Measurements from ENCODE around the gene LGALS4. TPM values are rescaled to one million over a fixed set of nuclear protein-coding genes. Genes with fewer than 3 reads are reported as not detected.
"Not testable (repeated sequence)": the region's sequence is repeated elsewhere in the genome, so short reads cannot be mapped to it uniquely, and the experiment has no call there.

LGALS4 gene
- polyA plus RNA-seq, 1 of the 3 experiments (the other 2 are of a cell fraction): 0.21 TPM

- CTCF ChIA-PET: no interaction called here
Observed at GRCh38 chr19:38800577-38801347, 12.0 kb downstream of the LGALS4 start.

DNA sequence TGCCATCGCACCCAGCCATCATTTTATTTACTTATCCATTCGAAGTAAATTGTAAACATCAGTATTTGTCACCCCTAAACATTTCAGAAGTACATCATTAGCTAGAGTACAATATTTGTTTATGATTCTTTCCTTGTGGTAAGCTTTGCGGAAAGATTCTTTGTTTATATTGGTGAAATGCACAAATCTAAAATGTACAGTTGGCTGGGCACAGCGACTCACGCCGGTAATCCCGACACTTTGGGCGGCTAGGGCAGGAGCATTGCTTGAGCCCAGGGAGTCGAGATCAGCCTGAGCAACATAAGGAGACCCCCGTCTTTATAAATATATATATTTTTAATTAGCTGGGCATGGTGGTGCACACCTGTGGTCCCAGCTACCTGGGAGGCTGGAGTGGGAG is 13.6 kb downstream of the LGALS4 start:
- H3K9me3 ChIP-seq: no peaks in the 10 kb centered on the region
- no peak overlapping the region for H3K4me3 ChIP-seq (ENCODE audit: low read depth in 2 of 2, low read length in 1 of 2)
- H3F3A ChIP-seq (replicated peaks; ENCODE audit: insufficient read depth): no peaks in the 10 kb centered on the region
- no peaks in the 10 kb centered on the region for H4K20me1 ChIP-seq (ENCODE audit: insufficient read depth)
- TF ChIP-seq CHD2 (IDR thresholded peaks at IDR 0.05; ENCODE audit: low read length, partially characterized antibody): no peak
- no peak for TF ChIP-seq SMC3 (IDR thresholded peaks at IDR 0.05; ENCODE audit: low read depth, low read length)
- TF ChIP-seq, protein P1, sequence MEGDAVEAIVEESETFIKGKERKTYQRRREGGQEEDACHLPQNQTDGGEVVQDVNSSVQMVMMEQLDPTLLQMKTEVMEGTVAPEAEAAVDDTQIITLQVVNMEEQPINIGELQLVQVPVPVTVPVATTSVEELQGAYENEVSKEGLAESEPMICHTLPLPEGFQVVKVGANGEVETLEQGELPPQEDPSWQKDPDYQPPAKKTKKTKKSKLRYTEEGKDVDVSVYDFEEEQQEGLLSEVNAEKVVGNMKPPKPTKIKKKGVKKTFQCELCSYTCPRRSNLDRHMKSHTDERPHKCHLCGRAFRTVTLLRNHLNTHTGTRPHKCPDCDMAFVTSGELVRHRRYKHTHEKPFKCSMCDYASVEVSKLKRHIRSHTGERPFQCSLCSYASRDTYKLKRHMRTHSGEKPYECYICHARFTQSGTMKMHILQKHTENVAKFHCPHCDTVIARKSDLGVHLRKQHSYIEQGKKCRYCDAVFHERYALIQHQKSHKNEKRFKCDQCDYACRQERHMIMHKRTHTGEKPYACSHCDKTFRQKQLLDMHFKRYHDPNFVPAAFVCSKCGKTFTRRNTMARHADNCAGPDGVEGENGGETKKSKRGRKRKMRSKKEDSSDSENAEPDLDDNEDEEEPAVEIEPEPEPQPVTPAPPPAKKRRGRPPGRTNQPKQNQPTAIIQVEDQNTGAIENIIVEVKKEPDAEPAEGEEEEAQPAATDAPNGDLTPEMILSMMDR (IDR thresholded peaks at IDR 0.05): no peak
- no peak for TF ChIP-seq FOXM1 (IDR thresholded peaks at IDR 0.05; ENCODE audit: low read depth)
- TF ChIP-seq NRF1 (IDR thresholded peaks at IDR 0.05; ENCODE audit: low read depth, low read length): no peak
- no peak for TF ChIP-seq TEAD4 (IDR thresholded peaks at IDR 0.05; ENCODE audit: borderline replicate concordance, insufficient read depth)
- no peak for TF ChIP-seq YY1 (IDR thresholded peaks at IDR 0.05; ENCODE audit: low read depth)
- no peak for TF ChIP-seq MXI1 (IDR thresholded peaks at IDR 0.05; ENCODE audit: low read depth, low read length)
- TF ChIP-seq POLR2AphosphoS5 (IDR thresholded peaks at IDR 0.05; ENCODE audit: low read depth, low read length): no peak
- TF ChIP-seq MAX (IDR thresholded peaks at IDR 0.05; ENCODE audit: low read depth): no peak
- TF ChIP-seq, protein P2, sequence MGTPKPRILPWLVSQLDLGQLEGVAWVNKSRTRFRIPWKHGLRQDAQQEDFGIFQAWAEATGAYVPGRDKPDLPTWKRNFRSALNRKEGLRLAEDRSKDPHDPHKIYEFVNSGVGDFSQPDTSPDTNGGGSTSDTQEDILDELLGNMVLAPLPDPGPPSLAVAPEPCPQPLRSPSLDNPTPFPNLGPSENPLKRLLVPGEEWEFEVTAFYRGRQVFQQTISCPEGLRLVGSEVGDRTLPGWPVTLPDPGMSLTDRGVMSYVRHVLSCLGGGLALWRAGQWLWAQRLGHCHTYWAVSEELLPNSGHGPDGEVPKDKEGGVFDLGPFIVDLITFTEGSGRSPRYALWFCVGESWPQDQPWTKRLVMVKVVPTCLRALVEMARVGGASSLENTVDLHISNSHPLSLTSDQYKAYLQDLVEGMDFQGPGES (IDR thresholded peaks at IDR 0.05; ENCODE audit: low read depth, low read length): no peak
- no peak for TF ChIP-seq USF2 (IDR thresholded peaks at IDR 0.05; ENCODE audit: borderline replicate concordance, low read depth, low read length)
- no peaks in the 10 kb centered on the region for H3K4me1 ChIP-seq (ENCODE audit: control insufficient read depth in 1 of 2, insufficient read depth in 2 of 2, low read depth in 1 of 2, low read length in 1 of 2)
- DNase-seq: no peak
- no peak overlapping the region for H3K4me2 ChIP-seq
- H3K9me2 ChIP-seq: no peaks in the 10 kb centered on the region
- H3K36me3 ChIP-seq (replicated peaks in 1 of 2; ENCODE audit: control insufficient read depth in 1 of 2, insufficient read depth in 2 of 2, low read length in 1 of 2): no peaks in the 10 kb centered on the region
- no peaks in the 10 kb centered on the region for H3K79me2 ChIP-seq (ENCODE audit: insufficient read depth)
- no peaks in the 10 kb centered on the region for H3K27me3 ChIP-seq (ENCODE audit: insufficient read depth)
- WGBS (ENCODE audit: low lambda C conversion rate): 67% methylated on average over 10 of the region's 10 CpGs
- no peak overlapping the region for H3K9ac ChIP-seq
- H3K27ac ChIP-seq (ENCODE audit: low read depth in 2 of 2, low read length in 1 of 2): no peak overlapping the region
- no peak overlapping the region for H2AFZ ChIP-seq (ENCODE audit: low read depth)
- POLR2A ChIA-PET: no interaction called here
- CTCF ChIA-PET: no interaction called here

More at GRCh38 chr19:38800577-38801347, 12.0 kb downstream of the LGALS4 start:
- no peaks in the 10 kb centered on the region for H3K79me2 ChIP-seq (ENCODE audit: insufficient read depth)
- no peak overlapping the region for H3K27ac ChIP-seq (ENCODE audit: low read depth in 2 of 2, low read length in 1 of 2)
- no peaks in the 10 kb centered on the region for H4K20me1 ChIP-seq (ENCODE audit: insufficient read depth)
- POLR2A ChIA-PET: no interaction called here
- WGBS (ENCODE audit: low lambda C conversion rate): 70% methylated on average over 5 of the region's 5 CpGs
- no peak for DNase-seq
- TF ChIP-seq CHD2 (IDR thresholded peaks at IDR 0.05; ENCODE audit: low read length, partially characterized antibody) (no peak), SIN3A (IDR thresholded peaks at IDR 0.05; ENCODE audit: borderline replicate concordance, low read depth, low read length) (no peak), USF2 (IDR thresholded peaks at IDR 0.05; ENCODE audit: borderline replicate concordance, low read depth, low read length) (no peak), YY1 (IDR thresholded peaks at IDR 0.05; ENCODE audit: low read depth) (no peak), TEAD4 (IDR thresholded peaks at IDR 0.05; ENCODE audit: borderline replicate concordance, insufficient read depth) (no peak)
- TF ChIP-seq, protein P2 (IDR thresholded peaks at IDR 0.05; ENCODE audit: low read depth, low read length): no peak
- H3K9me2 ChIP-seq: no peaks in the 10 kb centered on the region
- H3K4me2 ChIP-seq: no peak overlapping the region
- no peaks in the 10 kb centered on the region for H3K27me3 ChIP-seq (ENCODE audit: insufficient read depth)
- H2AFZ ChIP-seq (ENCODE audit: low read depth): no peak overlapping the region
- no peak overlapping the region for H3K9ac ChIP-seq
- no peaks in the 10 kb centered on the region for H3K36me3 ChIP-seq (replicated peaks in 1 of 2; ENCODE audit: control insufficient read depth in 1 of 2, insufficient read depth in 2 of 2, low read length in 1 of 2)
- H3K4me3 ChIP-seq (ENCODE audit: low read depth in 2 of 2, low read length in 1 of 2): no peak overlapping the region
- no peaks in the 10 kb centered on the region for H3K4me1 ChIP-seq (ENCODE audit: control insufficient read depth in 1 of 2, insufficient read depth in 2 of 2, low read depth in 1 of 2, low read length in 1 of 2)
- no peaks in the 10 kb centered on the region for H3K9me3 ChIP-seq
- H3F3A ChIP-seq (replicated peaks; ENCODE audit: insufficient read depth): no peaks in the 10 kb centered on the region

GRCh38 chr19:38797781-38798180 is 15.0 kb downstream of the LGALS4 start:
- H3K27ac ChIP-seq (ENCODE audit: low read depth in 2 of 2, low read length in 1 of 2); H3K4me3 ChIP-seq (ENCODE audit: low read depth in 2 of 2, low read length in 1 of 2); CTCF ChIA-PET; H3K4me2 ChIP-seq; POLR2A ChIA-PET; H3F3A ChIP-seq (replicated peaks; ENCODE audit: insufficient read depth); H3K4me1 ChIP-seq (ENCODE audit: control insufficient read depth in 1 of 2, insufficient read depth in 2 of 2, low read depth in 1 of 2, low read length in 1 of 2); H3K27me3 ChIP-seq (ENCODE audit: insufficient read depth); H3K9me3 ChIP-seq; H3K9me2 ChIP-seq; H3K36me3 ChIP-seq (replicated peaks in 1 of 2; ENCODE audit: control insufficient read depth in 1 of 2, insufficient read depth in 2 of 2, low read length in 1 of 2); H3K9ac ChIP-seq; H2AFZ ChIP-seq (ENCODE audit: low read depth); H4K20me1 ChIP-seq (ENCODE audit: insufficient read depth); DNase-seq; H3K79me2 ChIP-seq (ENCODE audit: insufficient read depth): not testable (repeated sequence)
- WGBS (ENCODE audit: low lambda C conversion rate): no CpG with 5 or more reads among the region's 33 CpGs
